NOMO-1 (cell line): Measurements from ENCODE around the gene MORN3.
"Not testable (repeated sequence)": the region's sequence is repeated elsewhere in the genome, so short reads cannot be mapped to it uniquely, and the experiment has no call there.

Experiments
- DNase-seq, 2 experiments: peaks; one replicate each; lab custom pipeline; 2025; ENCODE audit not compliant: unreplicated experiment in 2 of 2; lab: John Stamatoyannopoulos, UW

The MORN3 gene

DNA sequence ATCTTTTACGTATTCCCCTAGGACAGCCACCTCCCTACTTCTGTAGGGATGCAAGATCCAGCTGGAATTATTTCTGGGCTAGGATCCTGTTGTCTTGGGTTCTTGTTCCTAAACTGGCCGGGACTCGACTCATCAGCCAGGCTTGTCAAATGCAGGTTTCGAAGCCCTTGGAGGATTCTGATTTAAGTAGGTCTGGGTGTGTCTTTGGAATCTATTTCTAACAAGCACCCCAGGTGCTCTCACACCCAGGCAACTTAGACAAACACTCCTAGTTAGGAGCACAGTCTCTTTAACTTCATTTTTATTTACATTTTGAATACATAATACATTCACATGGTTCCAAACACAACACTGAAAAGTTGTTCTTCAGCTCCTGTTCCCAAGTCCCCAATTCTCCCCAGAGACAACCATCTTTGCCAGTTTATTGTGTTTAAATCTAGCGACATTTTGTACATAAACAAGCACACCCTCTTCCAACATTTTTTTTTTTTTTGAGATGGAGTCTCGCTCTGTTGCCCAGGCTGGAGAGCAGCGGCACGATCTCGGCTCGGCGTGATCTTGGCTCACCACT is 20.9 kb downstream of the MORN3 start:
- DNase-seq, result no peak

DNA sequence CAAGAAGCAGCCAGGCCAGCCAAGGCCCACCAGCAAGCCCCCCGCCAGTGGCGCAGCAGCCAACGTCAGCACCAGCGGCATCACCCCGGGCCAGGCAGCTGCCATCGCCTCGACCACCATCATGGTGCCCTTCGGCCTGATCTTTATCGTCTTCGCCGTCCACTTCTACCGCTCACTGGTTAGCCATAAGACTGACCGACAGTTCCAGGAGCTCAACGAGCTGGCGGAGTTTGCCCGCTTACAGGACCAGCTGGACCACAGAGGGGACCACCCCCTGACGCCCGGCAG is 28.2 kb downstream of the MORN3 start:
- DNase-seq, result no peak

DNA sequence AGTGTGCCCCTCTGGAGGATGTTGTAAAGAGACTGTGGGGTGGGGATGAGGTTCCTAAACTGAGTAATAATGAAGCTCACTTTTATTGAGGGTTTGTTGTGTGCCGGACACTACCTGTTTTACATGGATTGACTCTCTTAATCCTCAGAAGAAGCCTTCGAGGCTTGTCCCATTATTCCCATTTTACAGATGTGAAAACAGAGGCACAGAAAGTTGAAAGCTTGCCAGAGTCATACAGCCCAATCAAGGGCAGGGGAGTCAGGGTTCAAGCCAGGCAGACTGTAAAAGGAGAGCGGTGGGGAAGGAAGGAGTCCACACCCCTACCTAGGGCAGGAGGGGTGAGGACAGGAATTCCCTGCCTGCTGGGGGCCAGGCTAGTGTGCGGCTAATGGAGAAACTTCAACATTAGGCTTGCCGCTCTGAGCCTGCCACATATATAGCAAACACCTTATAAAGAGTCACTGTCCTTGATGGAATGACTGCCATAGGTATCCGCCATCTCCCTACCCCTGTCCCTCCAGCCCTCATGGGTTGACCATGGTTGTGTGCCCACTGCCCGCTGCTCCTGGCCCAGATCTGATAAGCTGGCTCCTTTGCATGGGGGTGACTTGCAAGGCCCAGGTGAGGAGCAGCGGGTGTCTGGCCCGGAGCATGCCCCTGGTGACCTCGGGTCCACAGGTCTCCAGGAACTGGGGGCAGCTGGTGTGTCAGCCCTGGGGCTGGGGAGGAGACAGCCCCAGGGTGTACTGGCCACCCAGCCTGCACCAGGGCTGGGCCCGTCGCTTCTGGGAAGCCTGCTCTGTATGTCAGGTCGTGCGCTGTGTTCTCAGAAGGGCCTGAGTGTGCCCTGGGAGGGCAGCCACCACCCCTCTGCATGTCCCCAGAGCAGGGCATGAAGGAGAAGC is 30.9 kb downstream of the MORN3 start:
- no peak for DNase-seq

DNA sequence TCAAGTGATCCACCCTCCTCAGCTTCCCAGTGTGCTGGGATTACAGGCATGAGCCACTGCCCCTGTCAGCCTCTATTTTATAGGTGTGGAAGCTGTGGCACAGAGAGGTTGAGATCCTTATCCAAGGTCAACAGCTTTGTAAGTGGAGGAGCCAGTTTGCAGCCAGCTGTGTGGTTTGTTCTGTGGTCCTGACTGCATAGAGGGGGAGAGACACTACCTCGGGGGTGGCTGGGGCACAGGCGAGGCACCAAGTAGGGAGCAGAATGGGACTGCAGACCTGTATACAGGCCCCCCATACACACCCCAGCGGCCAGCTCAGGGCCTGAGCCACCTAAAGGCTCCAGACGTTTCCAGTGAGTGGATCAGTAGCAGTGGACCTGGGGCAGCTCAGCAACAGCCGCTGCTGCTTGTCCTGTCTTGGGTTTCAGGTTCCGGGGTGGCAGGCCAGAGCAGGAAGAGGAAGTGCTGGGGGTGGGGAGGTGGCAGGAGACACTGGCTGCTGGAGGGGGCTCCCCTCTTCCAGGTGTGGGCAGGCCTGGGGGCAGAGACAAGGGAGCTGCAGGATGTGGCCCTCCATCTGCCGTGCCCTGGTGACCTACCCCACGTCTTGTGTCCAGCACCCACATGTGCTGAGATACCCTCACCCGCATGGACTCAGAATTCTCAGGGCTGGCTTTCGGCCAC is 32.1 kb downstream of the MORN3 start:
- DNase-seq, result no peak

DNA sequence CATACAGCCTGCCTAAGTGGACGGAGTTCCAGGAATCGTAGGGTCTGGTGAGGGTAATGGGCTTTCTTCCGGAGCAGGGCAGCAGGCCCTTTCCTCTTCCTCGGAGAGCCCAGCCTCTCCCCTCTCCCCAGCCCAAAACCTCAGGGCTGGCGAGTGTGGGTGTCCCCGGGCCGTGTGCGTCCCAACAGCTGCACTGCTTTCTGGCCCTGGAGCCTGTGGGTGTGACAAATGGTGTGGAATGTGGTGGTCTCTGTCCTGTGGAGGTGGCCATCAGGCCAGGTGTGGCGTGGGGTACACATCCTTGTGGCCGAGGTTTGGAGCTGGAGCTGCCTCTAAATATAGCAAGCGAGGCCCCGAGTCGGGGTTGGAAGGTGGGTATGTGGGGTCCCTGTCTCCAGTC is 34.6 kb downstream of the MORN3 start:
- no peak for DNase-seq

DNA sequence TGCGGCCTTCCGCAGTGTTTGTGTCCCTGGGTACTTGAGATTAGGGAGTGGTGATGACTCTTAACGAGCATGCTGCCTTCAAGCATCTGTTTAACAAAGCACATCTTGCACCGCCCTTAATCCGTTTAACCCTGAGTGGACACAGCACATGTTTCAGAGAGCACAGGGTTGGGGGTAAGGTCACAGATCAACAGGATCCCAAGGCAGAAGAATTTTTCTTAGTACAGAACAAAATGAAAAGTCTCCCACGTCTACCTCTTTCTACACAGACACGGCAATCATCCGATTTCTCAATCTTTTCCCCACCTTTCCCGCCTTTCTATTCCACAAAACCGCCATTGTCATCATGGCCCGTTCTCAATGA is 35.6 kb downstream of the MORN3 start:
- not testable (repeated sequence) for DNase-seq

DNA sequence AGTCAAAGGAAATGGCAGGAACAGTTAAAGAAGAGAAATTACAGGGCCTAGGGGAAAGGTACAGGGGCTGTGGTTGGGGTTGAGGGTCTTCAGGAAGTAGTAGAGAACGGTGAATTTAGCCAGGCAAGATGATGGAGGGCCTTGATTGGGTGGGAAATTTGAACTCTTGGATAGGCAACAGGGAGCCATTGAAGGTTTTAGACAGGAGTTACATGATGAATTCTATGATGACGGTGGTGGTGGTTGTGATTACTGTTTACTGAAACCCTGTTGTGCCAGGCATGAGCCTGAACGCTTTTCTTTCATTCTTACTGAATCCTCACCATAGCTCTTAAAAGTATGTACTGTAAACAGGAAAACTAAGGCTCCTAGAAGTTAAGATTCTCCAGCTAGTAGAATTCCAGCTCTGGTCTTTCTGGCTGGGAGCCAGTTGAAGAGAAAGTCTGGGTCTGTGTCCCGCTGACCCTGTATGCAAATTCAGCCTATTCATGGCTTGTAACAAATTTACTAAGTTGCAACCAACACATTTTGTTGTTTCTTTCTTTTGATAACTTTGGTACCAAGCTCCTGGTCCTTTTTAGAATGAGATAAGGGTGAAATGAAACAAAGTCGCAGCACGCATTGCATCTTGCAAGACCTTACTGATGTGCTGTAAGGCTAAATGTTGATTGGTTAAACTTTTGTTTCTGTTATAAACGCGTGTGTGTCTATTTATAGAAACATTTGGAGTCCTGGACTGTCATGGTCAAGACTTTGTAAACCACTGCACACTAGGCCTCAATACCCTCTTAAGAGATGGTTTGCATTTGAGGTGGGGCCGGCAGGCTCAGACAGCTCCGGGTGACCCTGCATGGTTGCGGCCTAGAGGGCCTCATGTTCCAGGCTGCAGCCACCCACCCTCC is 37.1 kb downstream of the MORN3 start:
- no peak for DNase-seq

DNA sequence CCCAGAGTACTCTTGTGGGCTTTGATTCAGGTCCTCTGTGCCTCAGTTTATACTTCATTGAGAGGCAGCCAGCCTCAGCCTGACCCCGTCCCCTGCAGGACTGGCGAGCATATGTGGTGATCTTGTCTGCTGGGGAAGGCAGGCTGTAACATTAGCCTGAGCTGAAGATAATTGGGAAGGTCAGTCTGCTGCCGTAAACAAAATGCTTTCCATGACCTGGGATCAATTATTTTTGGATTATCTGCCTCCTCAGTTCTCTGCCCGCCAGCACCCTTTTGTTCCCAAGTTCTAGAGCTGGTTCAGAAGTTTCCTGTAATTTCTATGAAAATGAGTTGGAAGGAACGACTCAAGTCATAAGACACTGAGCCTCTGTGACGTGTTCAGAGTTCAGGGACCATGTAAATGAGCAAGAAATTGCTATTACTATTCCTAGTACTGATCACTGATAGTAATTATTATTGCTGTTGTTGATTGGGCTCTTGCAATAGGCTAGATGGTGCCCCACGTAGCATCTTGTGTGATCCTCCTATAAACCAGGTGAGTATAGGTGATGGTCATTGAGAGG is 38.6 kb downstream of the MORN3 start:
- no peak for DNase-seq

DNA sequence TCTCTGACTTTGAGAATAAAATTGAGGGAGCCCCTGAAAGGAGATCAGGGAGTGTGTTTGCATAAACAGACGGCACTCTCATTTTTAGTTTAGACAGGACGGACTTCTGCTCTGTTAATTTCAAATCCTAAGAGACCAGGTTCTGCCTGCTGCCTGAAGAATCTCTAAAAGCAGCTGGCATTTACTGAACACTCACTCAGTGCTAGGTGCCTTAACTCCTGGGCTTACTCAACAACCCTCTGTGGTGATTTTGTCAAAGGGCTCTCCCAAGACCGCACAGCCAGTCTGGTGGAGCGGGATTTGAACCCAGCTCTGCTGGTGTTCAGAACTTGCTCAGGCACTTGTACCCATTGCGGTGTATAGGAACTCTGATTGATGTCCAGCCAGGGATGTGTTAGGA is 40.9 kb downstream of the MORN3 start:
- no peak for DNase-seq

DNA sequence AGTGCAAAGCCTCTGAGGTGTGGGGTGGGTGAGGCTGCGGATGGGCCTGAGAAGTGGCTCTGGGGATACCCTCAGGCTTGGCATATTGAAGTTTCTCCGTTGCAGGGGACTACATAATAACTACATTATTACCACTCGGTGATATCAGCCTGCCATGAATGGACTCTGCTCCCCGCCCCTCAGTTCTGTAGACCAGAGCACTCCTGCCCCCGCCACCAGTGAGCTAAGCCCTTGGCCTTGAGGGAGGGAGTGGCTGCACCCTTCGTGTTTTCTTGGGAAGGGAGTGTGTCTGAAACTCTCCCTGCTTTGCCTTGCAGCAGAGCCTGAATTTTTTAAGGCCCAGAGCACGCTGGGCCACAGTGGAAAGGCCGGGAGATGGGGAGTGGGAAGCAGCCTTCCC is 41.4 kb downstream of the MORN3 start:
- no peak for DNase-seq

DNA sequence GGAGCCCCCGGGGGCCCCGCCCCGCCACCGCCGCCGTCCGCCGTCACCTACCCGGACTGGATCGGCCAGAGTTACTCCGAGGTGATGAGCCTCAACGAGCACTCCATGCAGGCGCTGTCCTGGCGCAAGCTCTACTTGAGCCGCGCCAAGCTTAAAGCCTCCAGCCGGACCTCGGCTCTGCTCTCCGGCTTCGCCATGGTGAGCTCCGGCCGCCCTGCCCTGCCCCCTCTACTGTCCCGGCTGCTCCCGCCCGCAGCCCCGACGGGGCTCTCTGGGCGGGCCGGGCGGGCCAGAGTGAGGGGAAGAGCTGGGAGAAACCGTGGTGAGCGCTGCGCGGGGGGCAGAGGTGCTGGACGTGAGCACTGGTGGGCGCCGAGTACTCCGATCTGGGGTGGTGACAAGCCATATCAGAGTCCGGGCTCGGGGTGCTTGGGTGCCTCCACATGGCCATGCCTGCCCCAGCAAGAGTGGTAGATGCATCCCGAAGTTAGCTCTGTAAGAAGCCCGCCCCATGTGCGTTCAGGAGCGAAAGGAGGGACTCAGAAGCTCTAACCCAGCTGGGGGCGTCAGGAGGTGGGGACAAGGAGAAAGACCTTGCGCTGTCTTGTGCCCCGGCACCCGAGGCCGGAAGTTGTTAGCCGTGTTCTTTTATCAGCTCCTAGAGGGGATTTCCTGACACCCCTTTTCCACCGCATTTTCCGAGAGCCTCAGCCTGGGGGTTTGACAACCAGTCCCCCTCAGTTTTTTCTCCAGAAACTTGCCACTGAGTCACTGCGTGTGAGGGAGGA is 42.4 kb downstream of the MORN3 start:
- DNase-seq, result peak; percentile 29 to 69

DNA sequence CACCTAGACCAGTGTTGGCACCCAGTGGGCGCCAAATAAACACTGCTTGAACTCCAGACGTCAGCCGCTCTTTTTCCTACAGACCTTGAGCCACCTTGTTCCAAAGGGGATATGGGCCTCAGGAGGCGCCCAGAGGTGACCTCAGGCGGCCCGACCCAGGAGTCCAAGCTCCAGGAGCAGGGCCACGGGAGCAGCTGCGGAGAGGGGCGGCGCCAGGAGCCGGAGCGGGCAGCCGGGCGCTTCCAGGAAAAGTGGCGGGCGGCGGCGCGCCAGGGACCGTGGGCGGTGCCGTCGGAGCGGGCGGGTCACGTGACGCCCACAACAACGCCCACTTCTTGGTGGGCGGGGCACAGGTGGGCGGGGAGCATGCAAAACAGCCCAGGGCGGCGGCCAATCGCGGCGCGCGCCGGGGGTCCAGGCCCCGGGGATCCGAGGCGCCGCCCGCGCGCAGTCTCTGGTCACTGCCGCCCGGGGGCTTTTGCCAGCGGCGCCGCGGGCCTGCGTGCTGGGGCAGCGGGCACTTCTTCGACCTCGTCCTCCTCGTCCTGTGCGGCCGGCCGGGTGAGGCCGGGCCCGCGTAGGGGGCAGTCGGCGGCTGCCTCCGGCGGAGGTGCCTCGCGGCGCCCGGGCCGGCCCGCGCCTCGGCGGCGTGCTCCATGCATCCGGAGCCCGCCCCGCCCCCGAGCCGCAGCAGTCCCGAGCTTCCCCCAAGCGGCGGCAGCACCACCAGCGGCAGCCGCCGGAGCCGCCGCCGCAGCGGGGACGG is 43.2 kb downstream of the MORN3 start, which contains the start of gene ORAI1:
TSS of gene ORAI1 (plus strand) at position 444 of the 766 bp plus-strand sequence.
- DNase-seq, result peak; percentile 83 to 93

DNA sequence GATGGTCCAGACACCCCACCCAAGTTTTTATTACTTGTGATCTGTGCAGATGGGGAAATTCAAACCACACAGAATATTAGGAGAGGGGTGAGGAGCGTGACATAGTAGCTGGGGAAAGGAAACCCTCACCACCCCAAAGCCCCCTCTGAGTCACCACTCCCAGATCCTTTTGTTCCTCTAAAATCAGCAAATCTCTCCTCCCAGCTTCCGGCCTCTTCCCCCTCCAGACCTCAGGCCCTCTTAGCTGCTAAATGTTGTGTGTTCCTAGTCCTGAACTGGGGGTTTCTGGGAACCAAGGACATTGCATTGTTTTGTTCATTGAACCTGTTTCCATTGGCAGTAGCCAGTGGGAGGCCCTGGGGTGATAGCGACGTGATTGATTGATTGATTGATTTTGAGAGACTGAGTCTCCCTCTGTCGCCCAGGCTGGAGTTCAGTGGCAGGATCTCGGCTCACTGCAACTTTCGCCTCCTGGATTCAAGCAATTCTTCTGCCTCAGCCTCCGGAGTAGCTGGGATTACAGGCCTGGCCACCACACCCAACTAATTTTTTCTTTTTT is 49.0 kb downstream of the MORN3 start:
- DNase-seq, result no peak

DNA sequence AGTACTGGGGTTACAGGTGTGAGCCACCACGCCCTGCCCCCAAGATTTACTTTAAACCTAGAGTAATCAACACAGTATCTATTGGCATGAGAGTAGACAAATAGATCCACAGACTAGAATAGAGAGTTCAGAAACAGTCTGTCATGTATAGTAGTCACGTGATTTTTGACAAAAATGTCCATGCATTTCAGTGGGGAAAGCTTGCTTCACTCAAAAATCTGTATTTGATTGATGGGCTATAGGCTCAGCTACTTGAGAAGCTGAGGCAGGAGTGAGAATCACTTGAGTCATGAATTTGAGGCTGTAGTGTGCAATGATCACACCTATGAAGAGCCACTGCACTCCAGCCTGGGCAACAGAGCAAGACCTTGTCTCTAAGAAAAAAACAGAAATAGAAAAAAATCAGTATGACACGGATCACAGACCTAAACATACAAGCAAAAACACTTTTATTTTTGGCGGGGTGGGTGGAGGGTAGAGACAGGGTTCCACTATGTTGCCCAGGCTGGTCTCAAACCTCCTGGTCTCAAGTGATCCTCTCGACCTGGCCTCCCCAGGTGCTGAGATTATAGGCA is 50.7 kb downstream of the MORN3 start:
- no peak for DNase-seq

DNA sequence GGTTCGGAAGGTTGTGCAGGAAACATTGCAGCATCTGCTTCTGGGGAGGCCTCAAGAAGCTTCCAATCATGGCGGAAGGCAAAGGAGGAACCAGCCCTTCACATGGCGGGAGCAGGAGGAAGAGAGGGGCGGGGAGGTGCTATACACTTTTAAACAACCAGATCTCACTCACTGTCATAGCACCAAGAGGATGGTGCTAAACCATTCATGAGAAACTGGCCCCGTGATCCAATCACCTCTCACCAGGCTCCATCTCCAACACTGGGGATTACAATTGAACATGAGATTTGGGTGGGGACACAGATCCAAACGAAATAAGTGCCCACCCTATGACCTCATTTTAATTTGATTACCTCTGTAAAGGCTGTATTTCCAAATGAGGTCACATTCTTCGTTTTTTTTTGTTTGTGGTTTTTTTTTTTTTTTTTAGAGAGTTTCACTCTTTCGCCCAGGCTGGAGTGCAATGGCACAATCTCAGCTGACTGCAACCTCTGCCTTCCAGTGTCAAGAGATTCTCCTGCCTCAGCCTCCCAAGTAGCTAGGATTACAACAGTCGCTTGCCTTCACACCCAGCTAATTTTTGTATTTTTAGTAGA is 54.5 kb downstream of the MORN3 start:
- no peak for DNase-seq

DNA sequence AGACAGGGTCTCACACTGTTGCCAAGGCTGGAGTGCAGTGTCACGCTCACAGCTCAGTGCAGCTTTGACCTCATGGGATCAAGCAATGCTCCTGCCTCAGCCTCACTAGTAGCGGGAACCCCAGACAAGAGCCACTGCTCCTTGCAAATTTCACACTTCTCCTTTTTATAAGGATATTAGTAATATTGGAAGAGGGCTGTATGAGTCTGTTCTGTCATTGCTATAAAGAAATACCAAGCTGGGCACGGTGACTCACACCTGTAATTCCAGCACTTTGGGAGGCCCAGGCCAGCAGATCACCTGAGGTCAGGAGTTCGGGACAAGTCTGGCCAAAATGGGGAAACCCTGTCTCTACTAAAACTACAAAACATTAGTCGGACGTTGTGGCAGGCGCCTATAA is 56.0 kb downstream of the MORN3 start:
- no peak for DNase-seq

DNA sequence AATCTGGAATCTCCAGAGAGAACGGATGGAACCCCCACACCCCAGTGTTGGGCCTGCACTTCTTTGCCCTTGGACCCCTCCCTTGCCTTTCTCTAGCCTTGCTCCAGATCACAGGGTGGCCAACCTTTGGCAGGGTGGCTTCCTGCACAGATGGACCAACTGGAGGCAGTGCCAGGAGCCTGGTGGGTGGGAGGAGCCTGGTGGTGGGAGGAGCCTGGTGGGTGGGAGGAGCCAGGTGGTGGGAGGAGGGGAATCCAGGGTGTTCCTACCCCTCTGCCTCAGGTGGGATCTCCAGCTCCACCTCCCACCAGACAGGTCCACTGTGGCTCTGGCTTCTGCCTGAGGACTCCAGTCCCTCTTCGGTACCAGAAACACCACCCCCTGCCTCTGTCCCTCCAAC is 58.1 kb downstream of the MORN3 start:
- DNase-seq, result no peak
